Measurements from ENCODE around the gene CLTCL1.

GRCh38 chr22:19193879-19194278, 97.6 kb downstream of the CLTCL1 start:
- TF ChIP-seq CTCF (optimal IDR thresholded peaks at IDR 0.05 in 1 of 3, IDR thresholded peaks at IDR 0.05 in 1 of 3, conservative IDR thresholded peaks at IDR 0.05 in 1 of 3; ENCODE audit: extremely low read depth in 1 of 3, insufficient read depth in 2 of 3, low read length in 3 of 3) (no peak), EZH2 (IDR thresholded peaks at IDR 0.05; ENCODE audit: low read length) (no peak)
